Cardiac septum (tissue), 1 donor: ENCODE results near the gene BMP10. TPM values are rescaled to one million over a fixed set of nuclear protein-coding genes. Genes with fewer than 3 reads are reported as not detected.
"Not testable (repeated sequence)": the region's sequence is repeated elsewhere in the genome, so short reads cannot be mapped to it uniquely, and the experiment has no call there.

Source experiments
- DNase-seq: peaks from one replicate; pipeline ENCODE4 v3.0.0-alpha.2; 2020; ENCODE audit warnings: low spot score
- intact Hi-C: fragments of 100-400 bp; cut with DNase I; formaldehyde crosslinking; loops from one replicate; pipeline ENCODE4 v1.14.0; 2022
- total RNA-seq: library from RNA; stranded (reverse); fragmentation: NEBNext Ultra II Directional; extraction: Animal tissue kit (Norgen Biotek cat#: 25700); gene quantifications from one replicate; pipeline ENCODE4 v1.2.1, GENCODE V29; 2021
- donor health status: DM: no; HTN: no; CAD: no.

BMP10 gene
- total RNA-seq, 1 donor from 2014 or later, result 0.83 TPM

GRCh38 chr2:68901561-68901960 lies 30.4 kb upstream of the BMP10 start:
- DNase-seq, result no peak
- intact Hi-C loops, result no loop called here

DNA sequence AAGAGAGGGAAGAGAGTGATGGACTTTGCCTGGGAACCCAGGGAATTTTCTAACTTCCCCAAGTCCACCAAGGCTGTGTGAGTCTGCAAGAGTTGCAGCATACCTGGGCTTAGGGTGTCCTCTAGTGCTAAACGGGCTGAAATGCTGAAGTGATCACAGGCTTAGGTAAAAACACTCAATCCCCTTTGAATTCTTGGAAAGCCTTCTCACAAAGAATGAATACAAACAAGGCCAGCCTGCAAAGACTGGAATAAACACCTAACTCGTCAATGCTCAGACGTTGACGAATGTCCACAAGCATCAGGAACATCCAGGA lies 30.0 kb upstream of the BMP10 start:
- intact Hi-C loops, result no loop called here
- DNase-seq, result no peak

DNA sequence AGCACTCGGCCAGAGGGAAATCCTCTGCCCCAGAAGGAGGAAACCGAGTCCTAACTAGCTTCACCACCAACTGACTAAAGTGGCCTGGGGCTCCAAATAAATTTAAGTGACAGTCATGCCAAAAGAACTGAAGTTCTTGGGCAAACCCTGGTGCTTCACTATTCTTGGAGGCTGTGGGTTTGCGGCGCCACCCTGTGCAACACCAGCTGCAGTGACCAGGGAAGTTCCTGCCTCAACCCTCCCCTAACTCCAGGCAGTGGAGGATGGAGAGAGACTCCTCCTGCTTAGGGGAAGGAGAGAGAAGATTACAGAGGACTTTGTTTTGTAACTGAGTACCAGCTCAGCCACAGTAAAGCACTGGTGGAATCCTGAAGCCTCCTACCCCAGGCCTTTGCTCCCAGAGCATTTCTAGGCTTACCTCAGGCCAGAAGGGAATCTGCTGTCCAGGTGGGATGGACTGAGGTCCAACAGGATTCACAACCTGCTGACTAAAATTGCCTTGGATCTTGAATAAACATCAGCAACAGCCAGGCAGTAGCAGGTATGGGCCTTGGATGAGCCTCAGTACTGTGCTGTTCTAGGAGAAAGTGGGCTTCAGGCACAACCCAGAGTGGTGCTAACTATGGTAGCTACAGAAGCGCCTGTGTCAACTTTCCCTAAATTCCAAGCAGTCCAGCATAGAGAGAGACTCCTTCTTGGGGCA lies 29.4 kb upstream of the BMP10 start:
- no peak for DNase-seq
- intact Hi-C loops, result no loop called here

- intact Hi-C loops, DNase-seq: not testable (repeated sequence)
These were observed 24.8 kb upstream of the BMP10 start for GRCh38 chr2:68895981-68896380.

- intact Hi-C loops, result no loop called here
- DNase-seq, result no peak
These were observed 18.3 kb upstream of the BMP10 start for GRCh38 chr2:68889500-68889899.

- DNase-seq, result no peak
- intact Hi-C loops, result no loop called here
These were observed 17.8 kb upstream of the BMP10 start for GRCh38 chr2:68889021-68889420.

- no peak for DNase-seq
- intact Hi-C loops, result no loop called here
These were observed 17.0 kb upstream of the BMP10 start for GRCh38 chr2:68888038-68888704.

- DNase-seq, result no peak
- intact Hi-C loops, result no loop called here
These were observed 14.5 kb upstream of the BMP10 start for GRCh38 chr2:68885811-68886075.

- intact Hi-C loops, result no loop called here
- no peak for DNase-seq
These were observed 14.0 kb upstream of the BMP10 start for GRCh38 chr2:68885074-68885810.

DNA sequence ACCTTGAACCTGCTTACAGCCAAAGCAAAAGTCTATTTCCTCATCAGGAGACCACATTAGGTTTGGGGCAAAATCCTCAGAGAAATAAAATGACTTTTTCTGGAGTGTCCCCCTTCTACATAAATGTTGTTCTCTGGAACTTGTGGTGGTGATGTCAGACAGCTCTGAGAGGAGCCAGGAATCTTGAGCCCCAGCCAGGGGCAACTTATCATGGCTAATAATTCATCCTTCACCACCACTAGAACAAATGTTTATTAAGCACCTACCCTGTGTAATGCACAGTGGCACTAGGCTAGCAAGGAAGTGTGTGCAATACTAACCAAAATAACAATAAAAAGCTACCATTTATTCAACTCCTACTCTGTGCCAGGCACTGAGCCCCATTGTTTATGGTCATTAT lies 9.0 kb upstream of the BMP10 start:
- intact Hi-C loops, result no loop called here
- no peak for DNase-seq

GRCh38 chr2:68879296-68879695 lies 8.1 kb upstream of the BMP10 start:
- intact Hi-C loops, result no loop called here

DNA sequence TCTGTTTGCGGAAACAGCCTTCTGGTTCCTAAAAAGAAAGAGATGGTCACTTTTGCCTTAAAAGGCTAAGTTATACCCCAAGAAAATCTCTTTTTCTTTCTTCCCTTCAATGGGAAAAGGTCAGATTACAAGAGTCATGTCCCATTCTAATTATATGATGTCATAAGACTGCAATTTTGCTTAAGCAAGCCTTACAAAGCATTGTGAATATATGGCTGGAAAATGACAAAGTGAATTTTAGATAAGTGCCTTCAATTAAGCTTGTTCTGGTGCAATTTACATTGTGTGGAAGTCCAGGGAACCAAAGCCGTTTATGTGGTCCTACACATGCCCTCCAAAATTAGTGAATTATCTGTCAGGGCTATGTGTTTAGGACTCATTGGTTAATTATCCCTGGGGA lies 7.6 kb upstream of the BMP10 start:
- DNase-seq, result no peak
- intact Hi-C loops, result no loop called here

More at GRCh38 chr2:68879296-68879695, 8.1 kb upstream of the BMP10 start:
- DNase-seq, result no peak

DNA sequence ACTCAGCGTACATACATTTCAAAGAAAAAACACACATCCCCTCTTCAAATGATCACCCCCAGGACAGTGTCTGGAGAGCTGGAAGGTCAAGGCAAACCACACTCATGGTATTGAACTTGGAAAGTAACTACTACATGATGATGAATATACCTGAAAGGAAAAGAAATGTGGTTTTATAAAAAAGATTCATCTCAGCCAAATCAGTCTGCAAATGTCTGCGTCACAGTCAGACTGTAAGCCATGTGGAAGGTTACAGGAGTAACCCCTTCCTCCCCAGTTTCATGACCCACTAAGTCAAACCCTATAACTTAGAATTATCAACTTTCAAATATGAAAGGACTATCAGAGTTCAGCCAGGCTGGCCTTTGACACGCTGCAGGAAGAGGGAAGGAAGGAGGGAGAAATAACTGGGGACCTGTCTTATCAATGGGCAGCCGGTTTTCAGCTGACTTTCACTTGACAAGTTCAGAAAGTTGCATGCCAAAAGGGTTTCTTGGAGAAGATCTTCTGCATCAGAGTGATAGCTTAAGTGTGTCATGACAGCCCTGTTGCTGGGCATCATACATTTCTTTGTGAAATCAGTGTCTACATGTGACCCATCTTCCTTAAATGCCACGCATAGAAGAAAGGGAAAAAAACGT lies 7.0 kb upstream of the BMP10 start:
- intact Hi-C loops, result no loop called here
- no peak for DNase-seq

GRCh38 chr2:68877079-68877772 lies 6.0 kb upstream of the BMP10 start:
- DNase-seq, result no peak
- intact Hi-C loops, result no loop called here

- DNase-seq, result no peak
- intact Hi-C loops, result no loop called here
These were observed 982 bp downstream of the BMP10 start for GRCh38 chr2:68870215-68870614.

DNA sequence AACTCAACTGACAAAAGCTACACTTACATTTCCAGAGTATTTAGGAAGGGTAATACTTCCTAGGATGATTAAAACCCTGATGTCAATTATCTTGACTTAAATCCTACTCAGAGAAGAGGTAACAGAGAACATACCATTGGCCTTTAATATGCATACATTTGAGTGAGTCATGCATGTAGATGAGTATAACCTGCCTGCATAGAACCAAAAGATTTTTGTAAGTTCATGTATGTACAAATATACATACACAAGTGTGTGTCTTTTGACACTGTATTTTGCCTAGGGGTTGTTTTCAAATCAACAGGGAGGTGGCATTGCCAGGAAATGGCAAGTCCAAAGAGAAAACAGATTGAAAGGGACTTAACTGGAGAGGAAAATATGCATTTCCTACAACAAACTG lies 6.1 kb downstream of the BMP10 start:
- DNase-seq, result no peak
- intact Hi-C loops, result no loop called here

DNA sequence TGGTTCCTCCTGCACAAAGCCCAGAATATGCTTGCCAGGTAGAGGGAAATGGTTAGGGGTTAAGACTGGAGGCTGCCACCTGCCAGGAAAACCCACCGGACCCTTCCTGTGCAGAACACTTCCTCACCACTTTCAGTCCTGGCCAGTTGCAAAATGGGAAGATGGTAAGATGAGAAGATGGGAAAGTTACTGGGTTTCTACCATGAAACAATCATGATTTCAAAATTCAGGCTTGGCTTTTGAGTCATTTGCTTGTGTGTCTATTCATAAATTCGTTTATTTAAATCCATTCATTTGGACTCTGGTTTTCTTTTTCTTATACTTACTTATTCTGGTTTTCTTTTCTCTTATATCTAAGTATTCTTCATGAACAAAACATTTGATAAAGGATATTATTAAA lies 7.2 kb downstream of the BMP10 start:
- DNase-seq, result no peak

DNA sequence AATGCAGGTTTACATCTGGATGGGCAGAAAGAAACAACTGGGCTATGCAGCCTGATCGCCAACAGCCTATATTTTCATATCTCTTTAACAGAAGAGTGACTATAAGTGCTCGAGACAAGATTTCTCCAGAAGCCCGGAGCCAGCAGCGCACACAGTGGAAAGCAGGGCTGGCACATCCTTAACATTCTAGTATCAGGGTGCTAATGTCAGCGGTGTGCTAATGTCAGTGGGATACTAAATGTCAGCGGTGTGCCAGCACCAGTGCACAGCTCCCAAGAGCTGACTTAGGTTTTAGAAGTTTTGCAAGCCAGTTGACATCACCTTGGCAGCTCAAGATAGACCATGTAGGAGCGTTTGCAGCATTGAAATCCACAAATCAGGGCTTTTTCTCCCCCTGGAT lies 8.3 kb downstream of the BMP10 start:
- no peak for DNase-seq
- intact Hi-C loops, result no loop called here

More for the DNA sequence above, 7.2 kb downstream of the BMP10 start:
- intact Hi-C loops, result no loop called here

DNA sequence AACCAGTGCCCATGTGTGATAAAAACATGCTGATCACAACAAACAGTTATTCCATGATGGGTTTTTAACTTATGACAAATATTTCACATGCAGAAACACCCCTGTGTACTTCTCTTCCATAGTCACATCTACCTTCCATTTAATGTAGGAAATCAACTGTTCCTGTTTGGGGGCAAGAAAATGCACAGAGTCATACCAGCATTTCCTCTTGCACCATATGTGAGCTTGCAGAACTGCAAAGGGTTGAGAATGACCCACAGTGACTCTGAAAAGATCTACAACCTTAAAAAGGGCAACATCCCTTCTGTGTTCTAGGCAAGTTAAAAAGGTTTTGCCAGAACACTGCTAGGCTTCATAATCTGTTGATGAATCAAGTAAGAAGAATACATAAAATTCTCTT lies 9.9 kb downstream of the BMP10 start:
- intact Hi-C loops, result no loop called here
- no peak for DNase-seq

- intact Hi-C loops, result no loop called here
- no peak for DNase-seq
These were observed 11.1 kb downstream of the BMP10 start for GRCh38 chr2:68860111-68860510.
